Activated CD4-positive, CD25-positive, alpha-beta regulatory T cell treated with anti-CD3 and anti-CD28 coated beads, Interleukin-2, amount 50 U/mL, for 16 hours (primary cell): Measurements from ENCODE around the gene CBL.
A peak's percentile ranks its signal among the peaks of the same experiment; 100 is the strongest.
"Not testable (repeated sequence)": the region's sequence is repeated elsewhere in the genome, so short reads cannot be mapped to it uniquely, and the experiment has no call there.

Source experiments
- DNase-seq: peaks from one replicate; pipeline ENCODE4 v3.0.0-alpha.2; 2020; ENCODE audit warnings: low read depth, low spot score

Gene CBL

GRCh38 chr11:119185981-119186634 lies 20.0 kb upstream of the CBL start:
- DNase-seq, result no peak

- no peak for DNase-seq
Observed at GRCh38 chr11:119187123-119187892, 18.8 kb upstream of the CBL start.

GRCh38 chr11:119188067-119188466 lies 18.1 kb upstream of the CBL start:
- no peak for DNase-seq

- DNase-seq, result no peak
Observed at GRCh38 chr11:119188887-119189286, 17.3 kb upstream of the CBL start.

GRCh38 chr11:119189393-119189792 lies 16.7 kb upstream of the CBL start:
- no peak for DNase-seq

- DNase-seq, result no peak
Observed at GRCh38 chr11:119190531-119190930, 15.6 kb upstream of the CBL start.

- not testable (repeated sequence) for DNase-seq
Observed at GRCh38 chr11:119191265-119191664, 14.9 kb upstream of the CBL start.

- DNase-seq, result no peak
Observed at GRCh38 chr11:119192111-119192510, 14.0 kb upstream of the CBL start.

GRCh38 chr11:119193001-119193400 lies 13.1 kb upstream of the CBL start:
- no peak for DNase-seq

- DNase-seq, result no peak
Observed at GRCh38 chr11:119193626-119194025, 12.5 kb upstream of the CBL start.

- no peak for DNase-seq
Observed at GRCh38 chr11:119194811-119195440, 11.2 kb upstream of the CBL start.

- no peak for DNase-seq
Observed at GRCh38 chr11:119195680-119196079, 10.5 kb upstream of the CBL start.

GRCh38 chr11:119196833-119197483 lies 9.2 kb upstream of the CBL start:
- DNase-seq, result peak; percentile 56

GRCh38 chr11:119198925-119199324 lies 7.2 kb upstream of the CBL start:
- DNase-seq, result no peak

- DNase-seq, result not testable (repeated sequence)
Observed at GRCh38 chr11:119201236-119201635, 4.9 kb upstream of the CBL start.

GRCh38 chr11:119202554-119202953 lies 3.6 kb upstream of the CBL start:
- DNase-seq, result no peak

GRCh38 chr11:119204066-119204465 lies 2.1 kb upstream of the CBL start:
- DNase-seq, result no peak

- no peak for DNase-seq
Observed at GRCh38 chr11:119205080-119205479, 1.1 kb upstream of the CBL start.

- peak; percentile 21 for DNase-seq
Observed at GRCh38 chr11:119206511-119207414, 624 bp downstream of the CBL start.

GRCh38 chr11:119207415-119207960 lies 1.3 kb downstream of the CBL start:
- no peak for DNase-seq

GRCh38 chr11:119209186-119209585 lies 3.0 kb downstream of the CBL start:
- DNase-seq, result no peak
